IMR-90 (cell line): Measurements from ENCODE around the gene MIA2. TPM values are rescaled to one million over a fixed set of nuclear protein-coding genes. Genes with fewer than 3 reads are reported as not detected.

ENCODE experiments used
- ATAC-seq: fragments of 200-7000 bp; cut with Tn5 transposase; 2 replicates; pipeline ENCODE4 v1.9.1; 2020; ENCODE audit warnings: low read depth, mild to moderate bottlenecking, moderate library complexity
- BruUV-seq: library from RNA; stranded (reverse); fragments of 400-500 nt; replicated peaks from 2 replicates; lab custom pipeline; 2021; lab: Mats Ljungman, UMichigan
- CTCF ChIA-PET: fragments of 300-600 bp; formaldehyde crosslinking; extraction: SDS; loops from one replicate; lab custom pipeline; 2021; ENCODE audit warnings: antibody characterized with exemption; lab: Yijun Ruan, JAX
- POLR2A ChIA-PET: fragments of 300-600 bp; sonication (Branson Sonifier 250); formaldehyde crosslinking; loops from one replicate; lab custom pipeline; 2022; ENCODE audit warnings: antibody characterized with exemption; ENCODE audit not compliant: unreplicated experiment; lab: Charles Lee
- DNase-seq: peaks from one replicate; pipeline ENCODE4 v3.0.0; 2013
- H2AFZ ChIP-seq: replicated peaks from 2 replicates; pipeline ENCODE3; 2013; ENCODE audit warnings: low read length, mild to moderate bottlenecking; ENCODE audit not compliant: poor library complexity
- H2AK5ac ChIP-seq: 2 replicates; pipeline ENCODE4 v1.6.1; 2013; ENCODE audit warnings: low read depth, low read length, inconsistent platforms
- H2AK9ac ChIP-seq: replicated peaks from 2 replicates; pipeline ENCODE3; 2013; ENCODE audit warnings: mild to moderate bottlenecking, low read depth, low read length, moderate library complexity; ENCODE audit not compliant: poor library complexity
- H2BK120ac ChIP-seq: 2 replicates; pipeline ENCODE4 v1.6.1; 2013; ENCODE audit warnings: low read depth, low read length, inconsistent platforms
- H2BK15ac ChIP-seq: 3 replicates; pipeline ENCODE4 v1.6.1; 2013; ENCODE audit warnings: low read depth, low read length, inconsistent platforms
- H2BK20ac ChIP-seq: 2 replicates; pipeline ENCODE4 v1.6.1; 2013; ENCODE audit warnings: low read depth, mild to moderate bottlenecking, inconsistent platforms, low read length, moderate library complexity
- H2BK5ac ChIP-seq: 2 replicates; pipeline ENCODE4 v1.6.1; 2013; ENCODE audit warnings: mild to moderate bottlenecking, low read depth, low read length, inconsistent platforms; ENCODE audit not compliant: poor library complexity, severe bottlenecking
- H3K14ac ChIP-seq: replicated peaks from 2 replicates; pipeline ENCODE4 v1.6.1; 2013; ENCODE audit warnings: low read depth, low read length, inconsistent platforms
- H3K18ac ChIP-seq: 2 replicates; pipeline ENCODE4 v1.6.1; 2013; ENCODE audit warnings: low read depth, low read length, control low read depth
- H3K23ac ChIP-seq: 2 replicates; pipeline ENCODE4 v1.6.1; 2013; ENCODE audit warnings: low read depth, low read length, inconsistent platforms
- H3K27ac ChIP-seq: 2 replicates; pipeline ENCODE4 v1.5.1; 2013; ENCODE audit warnings: mild to moderate bottlenecking, control low read depth, low read length; ENCODE audit not compliant: insufficient read depth
- H3K27me3 ChIP-seq: 2 replicates; pipeline ENCODE4 v1.6.1; 2013; ENCODE audit warnings: low read length; ENCODE audit not compliant: control insufficient read depth, insufficient read depth
- H3K36me3 ChIP-seq: 2 replicates; pipeline ENCODE4 v1.6.1; 2013; ENCODE audit warnings: low read length, mixed read lengths; ENCODE audit not compliant: control insufficient read depth, insufficient read depth
- H3K4ac ChIP-seq: 2 replicates; pipeline ENCODE4 v1.6.1; 2013; ENCODE audit warnings: low read depth, low read length, inconsistent platforms
- H3K4me1 ChIP-seq: 2 replicates; pipeline ENCODE4 v1.6.1; 2013; ENCODE audit warnings: low read length, mixed read lengths; ENCODE audit not compliant: control insufficient read depth, insufficient read depth
- H3K4me2 ChIP-seq: 2 replicates; pipeline ENCODE4 v1.6.1; 2013; ENCODE audit warnings: low read depth, mild to moderate bottlenecking, control low read depth, low read length, moderate library complexity
- H3K4me3 ChIP-seq: 2 replicates; pipeline ENCODE4 v1.5.1; 2013; ENCODE audit warnings: low read depth, mild to moderate bottlenecking, control low read depth, low read length, moderate library complexity; ENCODE audit not compliant: insufficient read depth
- H3K56ac ChIP-seq: 2 replicates; pipeline ENCODE4 v1.6.1; 2013; ENCODE audit warnings: low read length, inconsistent platforms; ENCODE audit not compliant: insufficient read depth; ENCODE audit errors: extremely low read depth
- H3K79me1 ChIP-seq, 2 experiments: 2 replicates each; pipeline ENCODE4 v1.6.1; 2013; ENCODE audit warnings: low read length in 2 of 2, inconsistent platforms in 1 of 2, low read depth in 1 of 2
- H3K9ac ChIP-seq: 2 replicates; pipeline ENCODE4 v1.6.1; 2013; ENCODE audit warnings: low read depth, low read length, control low read depth
- H3K9me1 ChIP-seq: 2 replicates; pipeline ENCODE4 v1.6.1; 2013; ENCODE audit warnings: low read length, inconsistent platforms; ENCODE audit not compliant: insufficient read depth
- H3K9me3 ChIP-seq: 2 replicates; pipeline ENCODE4 v1.6.1; 2013; ENCODE audit warnings: low read length; ENCODE audit not compliant: control insufficient read depth, insufficient read depth
- H4K20me1 ChIP-seq: 2 replicates; pipeline ENCODE4 v1.6.1; 2013; ENCODE audit warnings: low read length, inconsistent platforms; ENCODE audit not compliant: insufficient read depth
- H4K5ac ChIP-seq: 2 replicates; pipeline ENCODE4 v1.6.1; 2013; ENCODE audit warnings: mild to moderate bottlenecking, low read depth, low read length, control low read depth
- H4K8ac ChIP-seq, 2 experiments: 2 replicates each; pipeline ENCODE4 v1.6.1; 2013; ENCODE audit warnings: low read depth in 2 of 2, low read length in 2 of 2, control low read depth in 1 of 2, inconsistent platforms in 1 of 2
- H4K91ac ChIP-seq: 2 replicates; pipeline ENCODE4 v1.6.1; 2013; ENCODE audit warnings: low read depth, low read length, inconsistent platforms; ENCODE audit not compliant: insufficient read depth
- WGBS, 2 experiments: methylation state at CpG; one replicate each; pipeline versions ENCODE4 v1.1.5 to v1.1.7; 2013; ENCODE audit warnings: missing lambda C conversion rate in 2 of 2; ENCODE audit not compliant: insufficient read length in 1 of 2; ENCODE audit errors: extremely low coverage in 2 of 2; 5-methylcytosine and 5-hydroxymethylcytosine counted together
- dilution Hi-C: fragments of 300-500 bp; cut with HindIII; formaldehyde crosslinking; loops from one replicate; pipeline ENCODE4 v1.14.3; 2018; ENCODE audit warnings: low sequenced_read_pairs; ENCODE audit not compliant: unreplicated experiment
- in situ Hi-C: fragments of 300-500 bp; cut with MboI; formaldehyde crosslinking; loops from 3 replicates; pipeline ENCODE4 v1.14.3; 2019; ENCODE audit warnings: low sequenced_read_pairs, inconsistent platforms, mixed read lengths
- intact Hi-C: fragments of 100-400 bp; cut with micrococcal nuclease; formaldehyde crosslinking; loops from 2 replicates; pipeline ENCODE4 v1.10.0; 2022
- polyA plus RNA-seq, 3 experiments: library from polyadenylated mRNA; depleted of rRNA; stranded (reverse); fragments of >200 nt; gene quantifications; 2 replicates each; pipeline ENCODE4 v1.2.3, GENCODE V29; 2012; ENCODE audit warnings: low replicate concordance in 1 of 3
- total RNA-seq: library from RNA; depleted of rRNA; stranded (reverse); fragments of >200 nt; gene quantifications from 2 replicates; pipeline ENCODE4 v1.2.3, GENCODE V29; 2012
- TF ChIP-seq, protein P1 (sequence below): fragments of 150-350 bp; IDR thresholded peaks from 2 replicates; pipeline ENCODE4 v1.6.1; 2017; ENCODE audit warnings: mild to moderate bottlenecking, antibody characterized with exemption, low read length, low read depth

Gene MIA2
- total and polyA plus RNA-seq, 2 of the 4 experiments (the other 2 are of a cell fraction): 3.9 to 6.8 TPM

DNA sequence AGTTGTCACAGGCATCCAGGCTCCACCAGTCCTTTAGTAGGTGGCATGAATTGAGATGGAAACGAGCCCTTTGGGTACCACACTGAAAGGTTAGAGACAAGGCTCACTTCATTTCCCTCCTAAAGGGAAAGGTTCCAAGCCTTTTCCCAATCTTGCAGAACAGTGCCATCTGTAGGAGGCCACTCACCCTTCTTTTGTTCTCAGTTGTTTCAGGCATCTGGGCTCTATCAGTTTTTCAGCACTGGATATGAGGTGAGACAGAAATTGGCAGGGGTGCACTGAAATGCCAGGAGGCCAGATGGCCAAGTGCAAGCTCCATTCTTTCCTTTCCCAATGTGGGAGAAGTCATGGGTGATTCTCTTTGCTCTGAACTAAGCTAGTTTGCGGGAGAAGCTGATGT is 183.3 kb downstream of the MIA2 start:
- H4K20me1 ChIP-seq: no peaks in the 10 kb centered on the region
- no peaks in the 10 kb centered on the region for H3K27me3 ChIP-seq
- peaks cover 7% of the 10 kb centered on the region for H3K9me3 ChIP-seq
- H2BK15ac ChIP-seq: no peak overlapping the region
- WGBS, 2 experiments: 100% methylated on average over 1 of the region's 2 CpGs; no CpG with 5 or more reads in 1 of the 2 experiments
- DNase-seq (no peak), ATAC-seq (no peak)
- H3K9ac ChIP-seq: no peak overlapping the region
- peaks cover 2% of the 10 kb centered on the region for H3K36me3 ChIP-seq
- H2AFZ ChIP-seq: no peak overlapping the region
- H2BK120ac ChIP-seq: no peak overlapping the region
- dilution Hi-C loops (no loop called here), in situ Hi-C loops (no loop called here), intact Hi-C loops (no loop called here)
- H3K9me1 ChIP-seq: peaks cover 2% of the 10 kb centered on the region; the same call in 1 of the 2 replicates
- no peak overlapping the region for H4K91ac ChIP-seq
- no peak overlapping the region for H4K5ac ChIP-seq
- POLR2A ChIA-PET: no interaction called here
- no peaks in the 10 kb centered on the region for H3K4me1 ChIP-seq
- H4K8ac ChIP-seq: no peak overlapping the region
- no peak overlapping the region for H3K4ac ChIP-seq
- no peak overlapping the region for H2AK5ac ChIP-seq
- no peak overlapping the region for H2BK5ac ChIP-seq
- no peak overlapping the region for H3K4me3 ChIP-seq
- H3K23ac ChIP-seq: no peak overlapping the region
- no peak overlapping the region for H2AK9ac ChIP-seq
- CTCF ChIA-PET: no interaction called here
- H3K79me1 ChIP-seq: peaks cover 18% of the 10 kb centered on the region in 2 experiments
- no peak overlapping the region for H3K56ac ChIP-seq
- H3K14ac ChIP-seq: no peak overlapping the region
- TF ChIP-seq, protein P1, sequence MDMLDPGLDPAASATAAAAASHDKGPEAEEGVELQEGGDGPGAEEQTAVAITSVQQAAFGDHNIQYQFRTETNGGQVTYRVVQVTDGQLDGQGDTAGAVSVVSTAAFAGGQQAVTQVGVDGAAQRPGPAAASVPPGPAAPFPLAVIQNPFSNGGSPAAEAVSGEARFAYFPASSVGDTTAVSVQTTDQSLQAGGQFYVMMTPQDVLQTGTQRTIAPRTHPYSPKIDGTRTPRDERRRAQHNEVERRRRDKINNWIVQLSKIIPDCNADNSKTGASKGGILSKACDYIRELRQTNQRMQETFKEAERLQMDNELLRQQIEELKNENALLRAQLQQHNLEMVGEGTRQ: no peak
- no TSS peak for BruUV-seq
- no peak overlapping the region for H3K4me2 ChIP-seq
- no peak overlapping the region for H3K18ac ChIP-seq
- no peak overlapping the region for H2BK20ac ChIP-seq
- H3K27ac ChIP-seq: no peak overlapping the region
